Endothelial cell of umbilical vein (primary cell): ENCODE results near the gene ALDOA. TPM values are rescaled to one million over a fixed set of nuclear protein-coding genes. Genes with fewer than 3 reads are reported as not detected.

ENCODE experiments used
- BruUV-seq: library from RNA; stranded (reverse); fragments of 400-500 nt; replicated peaks from 2 replicates; lab custom pipeline; 2021; lab: Mats Ljungman, UMichigan
- CTCF ChIA-PET: fragments of 300-600, 350-600 bp; sonication (Branson Sonifier 250); formaldehyde crosslinking; loops from one replicate; lab custom pipeline; 2021; ENCODE audit warnings: antibody characterized with exemption, inconsistent platforms; lab: Charles Lee
- POLR2A ChIA-PET: fragments of 300-600, 350-600 bp; sonication (Branson Sonifier 250); formaldehyde crosslinking; loops from one replicate; lab custom pipeline; 2021; ENCODE audit warnings: antibody characterized with exemption, inconsistent platforms; lab: Charles Lee
- DNase-seq: peaks from one replicate; pipeline ENCODE4 v3.0.0-alpha.2; 2011; ENCODE audit warnings: low read depth, low spot score
- FAIRE-seq: peaks from 2 replicates; lab custom pipeline; 2011; peaks lifted over from hg19 to GRCh38; lab: Jason Lieb, UNC
- H2AFZ ChIP-seq: 2 replicates; pipeline ENCODE4 v1.6.0; 2012; ENCODE audit warnings: low read depth, low read length, control low read depth, inconsistent platforms
- H3K27ac ChIP-seq: 2 replicates; pipeline ENCODE4 v1.5.1; 2011; ENCODE audit warnings: low read depth, mild to moderate bottlenecking, control low read depth, low read length, moderate library complexity; ENCODE audit not compliant: insufficient read depth
- H3K27me3 ChIP-seq, 2 experiments: 2 replicates each; pipeline versions ENCODE4 v1.6.0 to v1.6.1; 2011; ENCODE audit warnings: low read length in 2 of 2, mixed read lengths in 1 of 2; ENCODE audit not compliant: control insufficient read depth in 2 of 2, insufficient read depth in 2 of 2
- H3K36me3 ChIP-seq, 2 experiments: 2 replicates in 1 of 2; 3 replicates in 1 of 2; pipeline ENCODE4 v1.5.1; 2011; ENCODE audit warnings: low read length in 2 of 2, mild to moderate bottlenecking in 1 of 2, moderate library complexity in 1 of 2; ENCODE audit not compliant: control insufficient read depth in 2 of 2, insufficient read depth in 2 of 2; ENCODE audit errors: extremely low read depth in 1 of 2
- H3K4me1 ChIP-seq: 3 replicates; pipeline ENCODE4 v1.5.1; 2011; ENCODE audit warnings: mild to moderate bottlenecking, low read length; ENCODE audit not compliant: control insufficient read depth, insufficient read depth; ENCODE audit errors: extremely low read depth
- H3K4me2 ChIP-seq: 2 replicates; pipeline ENCODE4 v1.6.1; 2011; ENCODE audit warnings: low read length, control low read depth, mixed read lengths; ENCODE audit not compliant: insufficient read depth
- H3K4me3 ChIP-seq, 3 experiments: fragments of 200-600 bp in 1 of 3; sonication (generic), shearing (Covaris generic) in 1 of 3; replicated peaks in 1 of 3; 2 replicates each; pipeline ENCODE4 v1.5.1; 2011 to 2016; ENCODE audit warnings: control low read depth in 3 of 3, low read length in 3 of 3, mild to moderate bottlenecking in 2 of 3, inconsistent platforms in 1 of 3, low read depth in 1 of 3, moderate library complexity in 1 of 3; ENCODE audit not compliant: insufficient read depth in 1 of 3
- H3K79me2 ChIP-seq: 2 replicates; pipeline ENCODE4 v1.6.0; 2012; ENCODE audit warnings: low read length, inconsistent platforms; ENCODE audit not compliant: control insufficient read depth, insufficient read depth
- H3K9ac ChIP-seq: replicated peaks from 2 replicates; pipeline ENCODE3; 2011; ENCODE audit warnings: low read length, control low read depth; ENCODE audit not compliant: insufficient read depth; ENCODE audit errors: extremely low read depth
- H3K9me1 ChIP-seq: replicated peaks from 3 replicates; pipeline ENCODE4 v1.6.0; 2011; ENCODE audit warnings: mild to moderate bottlenecking, low read length; ENCODE audit not compliant: control insufficient read depth, insufficient read depth; ENCODE audit errors: extremely low read depth
- H3K9me3 ChIP-seq: replicated peaks from 2 replicates; pipeline ENCODE4 v1.5.1; 2012; ENCODE audit warnings: low read length, inconsistent platforms; ENCODE audit not compliant: control insufficient read depth, insufficient read depth
- H4K20me1 ChIP-seq: replicated peaks from 2 replicates; pipeline ENCODE3; 2011; ENCODE audit warnings: mild to moderate bottlenecking, low read length; ENCODE audit not compliant: control insufficient read depth, insufficient read depth; ENCODE audit errors: extremely low read depth
- EZH2 ChIP-seq: IDR thresholded peaks from 2 replicates; pipeline ENCODE4 v1.6.1; 2012; ENCODE audit warnings: borderline replicate concordance, low read depth, mild to moderate bottlenecking, moderate library complexity, low read length, inconsistent platforms; ENCODE audit not compliant: severe bottlenecking
- FOS ChIP-seq: IDR thresholded peaks from 2 replicates; pipeline ENCODE4 v1.6.1; 2011; ENCODE audit warnings: mild to moderate bottlenecking, low read length, moderate library complexity, borderline replicate concordance; ENCODE audit not compliant: insufficient read depth
- GATA2 ChIP-seq: IDR thresholded peaks from 2 replicates; pipeline ENCODE4 v1.7.0; 2011; ENCODE audit warnings: low read depth, mild to moderate bottlenecking, moderate library complexity, mixed read lengths, low read length; ENCODE audit not compliant: insufficient read length, insufficient read depth
- JUN ChIP-seq: IDR thresholded peaks from 2 replicates; pipeline ENCODE4 v1.6.1; 2011; ENCODE audit warnings: borderline replicate concordance, low read depth; ENCODE audit not compliant: insufficient read length, insufficient read depth
- MYC ChIP-seq: IDR thresholded peaks from one replicate; pipeline ENCODE4 v1.6.1; 2011; ENCODE audit warnings: mild to moderate bottlenecking, low read depth, low read length
- POLR2A ChIP-seq: IDR thresholded peaks from 2 replicates; pipeline ENCODE4 v1.6.1; 2012; ENCODE audit warnings: low read depth, mild to moderate bottlenecking, control low read depth, low read length
- POLR2AphosphoS5 ChIP-seq: IDR thresholded peaks from 2 replicates; pipeline ENCODE4 v1.6.1; 2012; ENCODE audit warnings: low read depth, mild to moderate bottlenecking, control low read depth, low read length, moderate library complexity; ENCODE audit not compliant: insufficient read depth
- dilution Hi-C: fragments of 300-500 bp; cut with MboI; formaldehyde crosslinking; loops from one replicate; pipeline ENCODE4 v1.15.0; 2019; ENCODE audit warnings: low sequenced_read_pairs; ENCODE audit not compliant: extremely low pct_ligation_motif_present
- intact Hi-C: fragments of 100-400 bp; cut with micrococcal nuclease; formaldehyde crosslinking; loops from one replicate; pipeline ENCODE4 v1.10.0; 2022
- polyA plus RNA-seq, 4 experiments: library from polyadenylated mRNA; depleted of rRNA in 3 of 4; stranded (reverse) in 3 of 4; unstranded in 1 of 4; fragments of >200 nt; gene quantifications; 2 replicates each; pipeline versions ENCODE4 v1.2.1 to v1.2.3, GENCODE V29; 2011 to 2012; ENCODE audit warnings: missing spikeins in 1 of 4
- total RNA-seq: library from RNA; stranded (reverse); gene quantifications from 2 replicates; pipeline ENCODE4 v1.2.3, GENCODE V29; 2021
- TF ChIP-seq, protein P1 (sequence below): IDR thresholded peaks from 2 replicates; pipeline ENCODE4 v1.6.1; 2011; ENCODE audit not compliant: insufficient read depth, insufficient read length
- TF ChIP-seq, protein P2 (sequence below), 2 donors: IDR thresholded peaks; 1 replicate in 1 of 2; 2 replicates in 1 of 2; pipeline ENCODE4 v1.5.1; 2011; ENCODE audit warnings: low read length in 2 of 2, mild to moderate bottlenecking in 2 of 2, moderate library complexity in 2 of 2, control low read depth in 1 of 2, inconsistent platforms in 1 of 2, low read depth in 1 of 2; ENCODE audit not compliant: insufficient read depth in 1 of 2; ENCODE audit errors: extremely low read depth in 1 of 2

The ALDOA gene
- total and polyA plus RNA-seq, 2 donors (not counting 3 experiments of a cell fraction or from before 2014, with no cell fraction given): 871 to 1,114 TPM

DNA sequence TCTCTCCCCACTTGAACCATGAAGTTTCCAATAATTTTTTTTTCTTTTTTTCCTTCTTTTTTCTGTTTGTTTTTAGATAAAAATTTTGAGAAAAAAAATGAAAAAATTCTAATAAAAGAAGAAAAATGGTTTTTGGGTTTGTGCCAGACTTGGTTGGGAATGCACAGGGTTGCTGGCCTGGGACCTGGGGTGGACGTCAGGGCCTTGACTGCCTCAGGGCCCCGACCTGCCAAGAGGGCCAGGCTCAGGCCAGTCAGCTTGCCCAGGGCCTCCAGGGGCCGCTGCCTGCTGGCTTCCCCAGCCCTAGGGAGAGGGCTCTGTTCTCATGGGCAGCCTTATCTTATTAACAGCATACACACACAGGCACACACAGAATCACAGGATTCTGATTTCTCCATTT, 19.7 kb downstream of the ALDOA start:
- intact Hi-C loops: no loop called here
- Histone ChIP-seq H3K27me3 (no peaks in the 10 kb centered on the region), H3K36me3 (peaks cover 13 to 36% of the 10 kb centered on the region in 2 experiments), H3K9me3 (no peaks in the 10 kb centered on the region), H3K4me3 (no peak overlapping the region), H4K20me1 (no peaks in the 10 kb centered on the region), H3K9ac (no peak overlapping the region), H3K79me2 (peaks cover 7% of the 10 kb centered on the region), H3K4me2 (no peak overlapping the region), H3K9me1 (no peaks in the 10 kb centered on the region), H3K27ac (no peak overlapping the region), H2AFZ (no peak overlapping the region), H3K4me1 (peaks cover 2% of the 10 kb centered on the region)
- CTCF ChIA-PET: no interaction called here
- POLR2A ChIA-PET: no interaction called here
- FAIRE-seq: no peak
- DNase-seq: no peak
- dilution Hi-C loops: no loop called here
- BruUV-seq: no TSS peak
- TF ChIP-seq POLR2AphosphoS5 (no peak), MYC (no peak), FOS (no peak), EZH2 (no peak), POLR2A (no peak), JUN (no peak), GATA2 (no peak)
- TF ChIP-seq, protein P1, sequence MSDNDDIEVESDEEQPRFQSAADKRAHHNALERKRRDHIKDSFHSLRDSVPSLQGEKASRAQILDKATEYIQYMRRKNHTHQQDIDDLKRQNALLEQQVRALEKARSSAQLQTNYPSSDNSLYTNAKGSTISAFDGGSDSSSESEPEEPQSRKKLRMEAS: no peak
- TF ChIP-seq, protein P2, sequence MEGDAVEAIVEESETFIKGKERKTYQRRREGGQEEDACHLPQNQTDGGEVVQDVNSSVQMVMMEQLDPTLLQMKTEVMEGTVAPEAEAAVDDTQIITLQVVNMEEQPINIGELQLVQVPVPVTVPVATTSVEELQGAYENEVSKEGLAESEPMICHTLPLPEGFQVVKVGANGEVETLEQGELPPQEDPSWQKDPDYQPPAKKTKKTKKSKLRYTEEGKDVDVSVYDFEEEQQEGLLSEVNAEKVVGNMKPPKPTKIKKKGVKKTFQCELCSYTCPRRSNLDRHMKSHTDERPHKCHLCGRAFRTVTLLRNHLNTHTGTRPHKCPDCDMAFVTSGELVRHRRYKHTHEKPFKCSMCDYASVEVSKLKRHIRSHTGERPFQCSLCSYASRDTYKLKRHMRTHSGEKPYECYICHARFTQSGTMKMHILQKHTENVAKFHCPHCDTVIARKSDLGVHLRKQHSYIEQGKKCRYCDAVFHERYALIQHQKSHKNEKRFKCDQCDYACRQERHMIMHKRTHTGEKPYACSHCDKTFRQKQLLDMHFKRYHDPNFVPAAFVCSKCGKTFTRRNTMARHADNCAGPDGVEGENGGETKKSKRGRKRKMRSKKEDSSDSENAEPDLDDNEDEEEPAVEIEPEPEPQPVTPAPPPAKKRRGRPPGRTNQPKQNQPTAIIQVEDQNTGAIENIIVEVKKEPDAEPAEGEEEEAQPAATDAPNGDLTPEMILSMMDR (IDR thresholded peaks at IDR 0.05; ENCODE audit: extremely low read depth in 1 of 2, insufficient read depth in 1 of 2, low read depth in 1 of 2, low read length in 2 of 2): no peak
